GM12878 (cell line): ENCODE measurements around the gene CIPC. TPM values are rescaled to one million over a fixed set of nuclear protein-coding genes. Genes with fewer than 3 reads are reported as not detected.

Experiments used
- ATAC-seq: fragments of 200-7000 bp; cut with Tn5 transposase; 3 replicates; pipeline ENCODE4 v1.9.1; 2020; ENCODE audit warnings: mild to moderate bottlenecking, moderate library complexity
- BruUV-seq: library from RNA; stranded (reverse); fragments of 400-500 nt; replicated peaks from 2 replicates; lab custom pipeline; 2021; lab: Mats Ljungman, UMichigan
- CTCF ChIA-PET: fragments of 300-600 bp; sonication (Branson Sonifier 250); formaldehyde crosslinking; extraction: SDS; loops from one replicate; lab custom pipeline; 2021; ENCODE audit warnings: inconsistent platforms; lab: Yijun Ruan, JAX
- POLR2A ChIA-PET: fragments of 350-600 bp; formaldehyde crosslinking; extraction: SDS; loops from one replicate; lab custom pipeline; 2021; ENCODE audit warnings: inconsistent platforms; lab: Charles Lee
- RAD21 ChIA-PET: fragments of 300-600 bp; sonication (Branson Sonifier 250); formaldehyde crosslinking; loops from one replicate; lab custom pipeline; 2023; ENCODE audit warnings: antibody characterized with exemption; ENCODE audit not compliant: unreplicated experiment; lab: Charles Lee
- SMC1A ChIA-PET: fragments of 300-600 bp; sonication (Branson Sonifier 250); formaldehyde crosslinking; loops from one replicate; lab custom pipeline; 2023; ENCODE audit not compliant: unreplicated experiment, uncharacterized antibody; lab: Charles Lee
- DNase-seq: peaks from one replicate; pipeline ENCODE4 v3.0.0-alpha.2; 2011; ENCODE audit warnings: low read depth, low spot score
- FAIRE-seq: peaks from 3 replicates; lab custom pipeline; 2011; peaks lifted over from hg19 to GRCh38; lab: Jason Lieb, UNC
- H2AFZ ChIP-seq: 2 replicates; pipeline ENCODE4 v1.6.0; 2011; ENCODE audit warnings: low read depth, low read length, control low read depth; ENCODE audit not compliant: control insufficient read depth
- H3K27ac ChIP-seq: 2 replicates; pipeline ENCODE4 v1.5.1; 2011; ENCODE audit warnings: control low read depth; ENCODE audit not compliant: control insufficient read depth, insufficient read depth
- H3K27me3 ChIP-seq, 2 experiments: replicated peaks in 1 of 2; 2 replicates each; pipeline versions ENCODE4 v1.6.0 to v1.6.1; 2011; ENCODE audit warnings: low read length in 1 of 2; ENCODE audit not compliant: control insufficient read depth in 2 of 2, insufficient read depth in 2 of 2
- H3K36me3 ChIP-seq, 2 experiments: 2 replicates each; pipeline ENCODE4 v1.5.1; 2011; ENCODE audit warnings: low read length in 1 of 2; ENCODE audit not compliant: control insufficient read depth in 2 of 2, insufficient read depth in 2 of 2
- H3K4me1 ChIP-seq: 2 replicates; pipeline ENCODE4 v1.6.1; 2011; ENCODE audit warnings: mild to moderate bottlenecking, low read length, moderate library complexity, mixed read lengths; ENCODE audit not compliant: control insufficient read depth, insufficient read depth
- H3K4me2 ChIP-seq: 2 replicates; pipeline ENCODE4 v1.6.0; 2011; ENCODE audit warnings: control low read depth; ENCODE audit not compliant: control insufficient read depth, insufficient read depth
- H3K4me3 ChIP-seq: fragments of 200-600 bp; sonication (generic); 2 replicates; pipeline ENCODE4 v1.5.1; 2016
- H3K79me2 ChIP-seq: 2 replicates; pipeline ENCODE4 v1.6.0; 2011; ENCODE audit warnings: low read length; ENCODE audit not compliant: control insufficient read depth, insufficient read depth
- H3K9ac ChIP-seq: 2 replicates; pipeline ENCODE4 v1.8.0; 2011; ENCODE audit warnings: low read length, control low read depth, mixed read lengths; ENCODE audit not compliant: control insufficient read depth, insufficient read depth
- H3K9me3 ChIP-seq: replicated peaks from 3 replicates; pipeline ENCODE4 v1.5.1; 2011; ENCODE audit warnings: mild to moderate bottlenecking, low read length; ENCODE audit not compliant: control insufficient read depth, insufficient read depth
- H4K20me1 ChIP-seq: 2 replicates; pipeline ENCODE4 v1.6.0; 2011; ENCODE audit not compliant: control insufficient read depth, insufficient read depth
- CBX3 ChIP-seq: fragments of 200-600 bp; sonication (generic); IDR thresholded peaks from 2 replicates; pipeline ENCODE4 v1.6.1; 2016; ENCODE audit warnings: low read depth, borderline replicate concordance
- CBX5 ChIP-seq: sonication (generic); IDR thresholded peaks from 2 replicates; pipeline ENCODE4 v1.6.1; 2016; ENCODE audit warnings: low read depth, moderate library complexity, mild to moderate bottlenecking, inconsistent platforms
- GATAD2B ChIP-seq: fragments of 450-650 bp; conservative IDR thresholded peaks from 2 replicates; pipeline ENCODE4 v1.6.1; 2017; ENCODE audit warnings: low read depth, mild to moderate bottlenecking, moderate library complexity
- NR2F1 ChIP-seq: fragments of 450-650 bp; conservative IDR thresholded peaks from 2 replicates; pipeline ENCODE4 v1.6.1; 2017; ENCODE audit warnings: mild to moderate bottlenecking
- PML ChIP-seq: IDR thresholded peaks from 2 replicates; pipeline ENCODE4 v1.6.1; 2012; ENCODE audit warnings: low read length, inconsistent platforms
- RELA ChIP-seq: fragments of 450-650 bp; IDR thresholded peaks from 2 replicates; pipeline ENCODE4 v1.8.0; 2014; ENCODE audit warnings: borderline replicate concordance; ENCODE audit not compliant: partially characterized antibody
- SMAD5 ChIP-seq: IDR thresholded peaks from 2 replicates; pipeline ENCODE4 v1.6.1; 2016; ENCODE audit warnings: antibody characterized with exemption, low read depth
- ZNF207 ChIP-seq: fragments of 450-650 bp; IDR thresholded peaks from 2 replicates; pipeline ENCODE4 v1.6.1; 2014; ENCODE audit warnings: antibody characterized with exemption, mild to moderate bottlenecking, borderline replicate concordance
- ZNF274 ChIP-seq: IDR thresholded peaks from one replicate; pipeline ENCODE4 v1.8.0; 2011; ENCODE audit not compliant: insufficient read length, insufficient read depth
- WGBS: methylation state at CpG from one replicate; pipeline ENCODE4 v1.1.6; 2016; ENCODE audit warnings: low lambda C conversion rate; ENCODE audit not compliant: insufficient replicate concordance, insufficient coverage; ENCODE audit errors: missing lambda C conversion rate; 5-methylcytosine and 5-hydroxymethylcytosine counted together
- in situ Hi-C: fragments of 300-500 bp; cut with MboI; formaldehyde crosslinking; loops from 9 replicates; pipeline ENCODE4 v1.14.3; 2018; ENCODE audit warnings: mixed read lengths
- intact Hi-C: fragments of 100-400 bp; cut with micrococcal nuclease; formaldehyde crosslinking; loops from one replicate; pipeline ENCODE4 v1.14.2; 2022; ENCODE audit not compliant: unreplicated experiment
- polyA plus RNA-seq, 11 experiments: library from polyadenylated mRNA; depleted of rRNA in 4 of 11; unstranded in 6 of 11; stranded (reverse) in 5 of 11; fragments of >200 nt; fragmentation: Nextera tagmentation in 4 of 11; fragmentation: Illumina TruSeq in 1 of 11; extraction: Ambion mirVana in 4 of 11; extraction: Trizol in 1 of 11; gene quantifications; 1 replicate in 1 of 11; 2 replicates in 10 of 11; pipeline versions ENCODE4 v1.2.1 to v1.2.3, GENCODE V29; 2011 to 2016; ENCODE audit warnings: inconsistent platforms in 2 of 11, missing spikeins in 2 of 11, low read depth in 1 of 11
- total RNA-seq, 4 experiments: library from RNA; depleted of rRNA in 3 of 4; stranded (reverse); fragments of >200 nt in 3 of 4; fragmentation: Illumina TruSeq in 1 of 4; extraction: Trizol in 1 of 4; gene quantifications; 2 replicates each; pipeline versions ENCODE4 v1.2.1 to v1.2.3, GENCODE V29; 2013 to 2021
- TF ChIP-seq, protein P1 (sequence below): fragments of 450-650 bp; formaldehyde crosslinking; IDR thresholded peaks from 2 replicates; pipeline ENCODE4 v1.5.0; 2022; ENCODE audit warnings: mild to moderate bottlenecking, missing genetic modification characterization

Gene CIPC
- total and polyA plus RNA-seq, 10 of the 15 experiments (the other 5 are each of a cell fraction or from before 2014, with no cell fraction given): 5.6 to 29.5 (median 16.5) TPM

DNA sequence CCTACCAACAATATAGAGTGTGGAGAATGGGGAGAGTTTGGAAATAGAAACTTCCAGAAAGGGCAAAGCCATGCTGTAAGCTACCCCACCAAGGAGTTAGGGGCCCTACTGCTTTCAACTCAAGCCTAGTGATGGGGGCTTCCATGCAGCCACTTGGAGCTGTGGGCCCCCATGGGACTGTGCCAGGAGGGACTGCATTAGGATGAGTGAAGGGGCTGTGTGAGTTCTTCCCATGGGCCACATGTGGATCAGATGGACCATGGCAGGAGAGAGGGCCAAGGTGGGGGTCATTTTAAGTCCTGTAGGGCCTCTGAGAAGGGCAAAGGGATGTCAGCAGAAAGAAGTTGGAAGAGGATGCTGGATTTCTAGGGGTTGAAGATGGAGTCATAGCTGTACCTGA lies 23.1 kb upstream of the CIPC start:
- Histone ChIP-seq H4K20me1 (no peaks in the 10 kb centered on the region), H3K36me3 (no peaks in the 10 kb centered on the region), H3K79me2 (no peaks in the 10 kb centered on the region), H3K9ac (no peak overlapping the region), H3K4me1 (no peaks in the 10 kb centered on the region), H3K4me2 (no peak overlapping the region), H3K27ac (no peak overlapping the region), H3K9me3 (peaks cover 5% of the 10 kb centered on the region; the same call in 2 of the 3 replicates), H3K4me3 (no peak overlapping the region), H3K27me3 (no peaks in the 10 kb centered on the region), H2AFZ (no peak overlapping the region)
- DNase-seq (no peak), FAIRE-seq (no peak), ATAC-seq (no peak)
- no TSS peak for BruUV-seq
- ChIA-PET SMC1A (interaction anchor here (1.5 to 13.7 kb wide), 5 partner anchors 11 to 199 kb away, joined by 4 to 214 read pairs (median 16); partner anchors contain the start of gene CIPC), CTCF (interaction anchor here (0.8 to 20.7 kb wide), 5 partner anchors 13 to 365 kb away, joined by 3 to 848 read pairs (median 4); no protein-coding TSS in a partner anchor), RAD21 (interaction anchor here (1.4 to 15.5 kb wide), 5 partner anchors 11 to 199 kb away, joined by 6 to 498 read pairs (median 19); no protein-coding TSS in a partner anchor), POLR2A (interaction anchor here (0.7 to 1.6 kb wide), 2 partner anchors 11 to 21 kb away, joined by 3 to 6 read pairs; no protein-coding TSS in a partner anchor)
- TF ChIP-seq NR2F1: no peak
- no peak for TF ChIP-seq SMAD5
- no peak for TF ChIP-seq CBX5
- TF ChIP-seq GATAD2B: no peak
- no peak for TF ChIP-seq CBX3
- in situ Hi-C loops: no loop called here
- intact Hi-C loops: no loop called here

DNA sequence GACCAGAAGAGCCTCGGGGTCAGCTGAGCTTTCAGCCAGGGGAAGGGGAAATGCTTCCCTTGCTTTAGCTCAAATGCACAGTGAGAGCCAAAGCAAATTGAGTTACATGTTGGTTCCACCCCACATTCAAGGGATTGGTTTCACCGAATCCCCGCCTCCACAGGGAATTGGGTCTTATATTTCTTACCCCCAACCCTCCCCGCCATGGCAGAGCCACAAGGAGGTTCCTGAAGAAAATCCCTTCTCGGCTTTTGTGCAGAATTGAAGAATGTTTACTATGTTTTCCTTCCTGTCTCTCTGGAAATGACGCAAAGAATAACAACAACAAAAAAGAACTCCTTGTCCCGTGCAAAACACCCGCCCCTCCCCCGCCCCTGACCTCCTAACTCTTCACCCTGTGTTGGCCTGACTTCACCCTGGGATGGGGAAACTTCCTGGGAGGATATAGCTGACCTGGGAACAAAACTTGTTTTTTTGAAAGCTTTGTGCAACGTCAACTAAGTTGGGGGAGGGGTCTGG lies 21.9 kb upstream of the CIPC start:
- Histone ChIP-seq H3K27me3 (no peaks in the 10 kb centered on the region), H4K20me1 (no peaks in the 10 kb centered on the region), H3K4me2 (no peak overlapping the region), H3K27ac (no peak overlapping the region), H3K4me1 (peaks cover 6% of the 10 kb centered on the region; the same call in 1 of the 2 replicates), H3K79me2 (no peaks in the 10 kb centered on the region), H3K9ac (no peak overlapping the region), H3K9me3 (peaks cover 7% of the 10 kb centered on the region; the same call in 2 of the 3 replicates), H2AFZ (no peak overlapping the region), H3K36me3 (no peaks in the 10 kb centered on the region), H3K4me3 (no peak overlapping the region)
- ChIA-PET RAD21 (interaction anchor here (0.6 to 15.5 kb wide), 12 partner anchors 8 to 295 kb away, joined by 3 to 498 read pairs (median 6); no protein-coding TSS in a partner anchor), POLR2A (interaction anchor here (1.1 to 1.6 kb wide), 4 partner anchors 9 to 201 kb away, joined by 3 to 4 read pairs (median 3); no protein-coding TSS in a partner anchor), SMC1A (interaction anchor here (0.6 to 13.7 kb wide), 11 partner anchors 8 to 203 kb away, joined by 3 to 214 read pairs (median 4); partner anchors contain the start of gene CIPC), CTCF (interaction anchor here (0.6 to 20.7 kb wide), 10 partner anchors 8 to 366 kb away, joined by 3 to 848 read pairs (median 3); no protein-coding TSS in a partner anchor)
- FAIRE-seq (no peak), ATAC-seq (no peak), DNase-seq (no peak)
- TF ChIP-seq PML: no peak
- TF ChIP-seq, protein P1, sequence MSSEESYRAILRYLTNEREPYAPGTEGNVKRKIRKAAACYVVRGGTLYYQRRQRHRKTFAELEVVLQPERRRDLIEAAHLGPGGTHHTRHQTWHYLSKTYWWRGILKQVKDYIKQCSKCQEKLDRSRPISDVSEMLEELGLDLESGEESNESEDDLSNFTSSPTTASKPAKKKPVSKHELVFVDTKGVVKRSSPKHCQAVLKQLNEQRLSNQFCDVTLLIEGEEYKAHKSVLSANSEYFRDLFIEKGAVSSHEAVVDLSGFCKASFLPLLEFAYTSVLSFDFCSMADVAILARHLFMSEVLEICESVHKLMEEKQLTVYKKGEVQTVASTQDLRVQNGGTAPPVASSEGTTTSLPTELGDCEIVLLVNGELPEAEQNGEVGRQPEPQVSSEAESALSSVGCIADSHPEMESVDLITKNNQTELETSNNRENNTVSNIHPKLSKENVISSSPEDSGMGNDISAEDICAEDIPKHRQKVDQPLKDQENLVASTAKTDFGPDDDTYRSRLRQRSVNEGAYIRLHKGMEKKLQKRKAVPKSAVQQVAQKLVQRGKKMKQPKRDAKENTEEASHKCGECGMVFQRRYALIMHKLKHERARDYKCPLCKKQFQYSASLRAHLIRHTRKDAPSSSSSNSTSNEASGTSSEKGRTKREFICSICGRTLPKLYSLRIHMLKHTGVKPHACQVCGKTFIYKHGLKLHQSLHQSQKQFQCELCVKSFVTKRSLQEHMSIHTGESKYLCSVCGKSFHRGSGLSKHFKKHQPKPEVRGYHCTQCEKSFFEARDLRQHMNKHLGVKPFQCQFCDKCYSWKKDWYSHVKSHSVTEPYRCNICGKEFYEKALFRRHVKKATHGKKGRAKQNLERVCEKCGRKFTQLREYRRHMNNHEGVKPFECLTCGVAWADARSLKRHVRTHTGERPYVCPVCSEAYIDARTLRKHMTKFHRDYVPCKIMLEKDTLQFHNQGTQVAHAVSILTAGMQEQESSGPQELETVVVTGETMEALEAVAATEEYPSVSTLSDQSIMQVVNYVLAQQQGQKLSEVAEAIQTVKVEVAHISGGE (CRISPR knock-in tag): no peak
- TF ChIP-seq ZNF274: no peak
- no peak for TF ChIP-seq RELA
- no peak for TF ChIP-seq ZNF207
- BruUV-seq: no TSS peak
- 52% methylated on average over 10 of the region's 10 CpGs for WGBS
- intact Hi-C loops: no loop called here
- in situ Hi-C loops: no loop called here
